ENCODE measurements around the gene SLC22A31.
"Not testable (repeated sequence)": the region's sequence is repeated elsewhere in the genome, so short reads cannot be mapped to it uniquely, and the experiment has no call there.

Gene SLC22A31

DNA sequence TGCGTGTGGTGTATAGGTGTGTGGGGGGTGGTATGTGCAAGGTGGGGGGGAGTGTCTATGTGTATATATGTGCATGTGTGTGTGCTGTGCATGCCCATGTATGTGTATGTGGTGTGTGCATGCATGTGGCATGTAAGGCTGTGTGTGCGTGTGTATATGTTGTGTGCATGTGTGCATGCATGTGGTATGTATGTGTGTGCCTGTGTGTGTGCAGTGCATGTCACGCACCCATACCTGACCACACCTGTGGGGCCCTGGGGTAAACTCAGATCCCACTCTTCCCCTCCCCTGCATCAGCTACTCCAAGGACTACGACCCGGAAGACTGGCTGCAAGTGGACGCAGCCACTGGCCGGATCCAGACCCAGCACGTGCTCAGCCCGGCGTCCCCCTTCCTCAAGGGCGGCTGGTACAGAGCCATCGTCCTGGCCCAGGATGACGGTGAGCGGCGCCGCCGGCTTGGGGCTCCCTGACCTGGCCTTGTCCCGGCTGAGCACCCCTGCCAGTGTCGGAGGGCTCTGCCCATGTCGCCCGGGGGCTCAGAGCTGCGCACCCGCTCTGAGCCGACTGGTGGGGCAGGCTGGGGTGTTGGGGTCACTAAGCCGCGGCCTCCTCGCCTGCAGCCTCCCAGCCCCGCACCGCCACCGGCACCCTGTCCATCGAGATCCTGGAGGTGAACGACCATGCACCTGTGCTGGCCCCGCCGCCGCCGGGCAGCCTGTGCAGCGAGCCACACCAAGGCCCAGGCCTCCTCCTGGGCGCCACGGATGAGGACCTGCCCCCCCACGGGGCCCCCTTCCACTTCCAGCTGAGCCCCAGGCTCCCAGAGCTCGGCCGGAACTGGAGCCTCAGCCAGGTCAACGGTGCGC lies 9.1 kb downstream of the SLC22A31 start:
- no peak overlapping the region for H3K4me2 ChIP-seq (ENCODE audit: low read depth, low read length)
- no peaks in the 10 kb centered on the region for H3K9me3 ChIP-seq (replicated peaks; ENCODE audit: insufficient read depth, low read length)
- no peaks in the 10 kb centered on the region for H3K9me2 ChIP-seq (replicated peaks; ENCODE audit: insufficient read depth, low read length)
- no peaks in the 10 kb centered on the region for H3K4me1 ChIP-seq (ENCODE audit: low read length)
- no peak for TF ChIP-seq EZH2 (optimal IDR thresholded peaks at IDR 0.05; ENCODE audit: low read depth, low read length)
- TF ChIP-seq, protein P1, sequence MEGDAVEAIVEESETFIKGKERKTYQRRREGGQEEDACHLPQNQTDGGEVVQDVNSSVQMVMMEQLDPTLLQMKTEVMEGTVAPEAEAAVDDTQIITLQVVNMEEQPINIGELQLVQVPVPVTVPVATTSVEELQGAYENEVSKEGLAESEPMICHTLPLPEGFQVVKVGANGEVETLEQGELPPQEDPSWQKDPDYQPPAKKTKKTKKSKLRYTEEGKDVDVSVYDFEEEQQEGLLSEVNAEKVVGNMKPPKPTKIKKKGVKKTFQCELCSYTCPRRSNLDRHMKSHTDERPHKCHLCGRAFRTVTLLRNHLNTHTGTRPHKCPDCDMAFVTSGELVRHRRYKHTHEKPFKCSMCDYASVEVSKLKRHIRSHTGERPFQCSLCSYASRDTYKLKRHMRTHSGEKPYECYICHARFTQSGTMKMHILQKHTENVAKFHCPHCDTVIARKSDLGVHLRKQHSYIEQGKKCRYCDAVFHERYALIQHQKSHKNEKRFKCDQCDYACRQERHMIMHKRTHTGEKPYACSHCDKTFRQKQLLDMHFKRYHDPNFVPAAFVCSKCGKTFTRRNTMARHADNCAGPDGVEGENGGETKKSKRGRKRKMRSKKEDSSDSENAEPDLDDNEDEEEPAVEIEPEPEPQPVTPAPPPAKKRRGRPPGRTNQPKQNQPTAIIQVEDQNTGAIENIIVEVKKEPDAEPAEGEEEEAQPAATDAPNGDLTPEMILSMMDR (IDR thresholded peaks at IDR 0.05; ENCODE audit: low read length), result no peak
- no peak for TF ChIP-seq EZH2phosphoT487 (IDR thresholded peaks at IDR 0.05; ENCODE audit: low read length)
- DNase-seq, result no peak
- H3K4me3 ChIP-seq (ENCODE audit: low read length), result no peak overlapping the region
- no peaks in the 10 kb centered on the region for H4K20me1 ChIP-seq (ENCODE audit: insufficient read depth, low read length)
- no peak overlapping the region for H3K9ac ChIP-seq (ENCODE audit: low read length)
- H2AFZ ChIP-seq (ENCODE audit: low read length), result no peak overlapping the region
- H3F3A ChIP-seq (ENCODE audit: insufficient read depth, low read length), result no peaks in the 10 kb centered on the region
- H3K79me2 ChIP-seq (ENCODE audit: low read length), result no peaks in the 10 kb centered on the region
- H3K27me3 ChIP-seq (replicated peaks; ENCODE audit: insufficient read depth, low read length), result no peaks in the 10 kb centered on the region
- H3K36me3 ChIP-seq (replicated peaks; ENCODE audit: insufficient read depth, low read length), result no peaks in the 10 kb centered on the region
- no peak overlapping the region for H3K27ac ChIP-seq (ENCODE audit: low read length)

DNA sequence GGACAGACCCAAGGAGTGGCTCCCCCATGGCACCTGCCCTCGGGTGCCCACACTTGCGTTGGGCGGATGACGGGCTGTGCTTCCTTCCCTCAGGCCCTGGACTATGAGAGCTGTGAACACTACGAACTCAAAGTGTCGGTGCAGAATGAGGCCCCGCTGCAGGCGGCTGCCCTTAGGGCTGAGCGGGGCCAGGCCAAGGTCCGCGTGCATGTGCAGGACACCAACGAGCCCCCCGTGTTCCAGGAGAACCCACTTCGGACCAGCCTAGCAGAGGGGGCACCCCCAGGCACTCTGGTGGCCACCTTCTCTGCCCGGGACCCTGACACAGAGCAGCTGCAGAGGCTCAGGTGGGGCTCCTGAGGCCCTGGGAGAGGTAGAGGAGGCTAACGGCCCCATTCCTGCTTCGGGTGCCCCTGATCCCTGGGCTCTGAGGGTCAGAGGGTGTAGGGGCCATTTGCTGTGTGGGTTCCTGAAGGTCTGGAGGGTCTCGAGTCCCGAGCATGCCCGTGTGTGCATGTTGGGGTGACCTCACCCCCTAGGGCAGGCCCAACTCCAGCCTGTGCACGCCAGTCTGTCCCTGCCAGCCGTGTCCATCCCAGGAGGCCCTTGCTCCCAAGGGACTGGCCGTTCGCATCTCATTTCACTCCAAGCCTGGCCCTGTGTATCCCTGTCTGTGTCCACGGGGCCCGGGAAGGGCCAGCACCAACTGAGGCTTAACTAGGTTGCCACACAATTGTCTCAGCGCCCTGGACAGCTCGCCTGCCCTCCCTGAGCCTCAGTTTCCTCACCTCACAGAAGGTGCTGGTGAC lies 10.0 kb downstream of the SLC22A31 start:
- Histone ChIP-seq H3F3A (ENCODE audit: insufficient read depth, low read length) (no peaks in the 10 kb centered on the region), H4K20me1 (ENCODE audit: insufficient read depth, low read length) (no peaks in the 10 kb centered on the region), H3K79me2 (ENCODE audit: low read length) (no peaks in the 10 kb centered on the region), H3K9me3 (replicated peaks; ENCODE audit: insufficient read depth, low read length) (no peaks in the 10 kb centered on the region), H3K4me3 (ENCODE audit: low read length) (no peak overlapping the region), H3K27me3 (replicated peaks; ENCODE audit: insufficient read depth, low read length) (no peaks in the 10 kb centered on the region), H3K36me3 (replicated peaks; ENCODE audit: insufficient read depth, low read length) (no peaks in the 10 kb centered on the region), H3K4me2 (ENCODE audit: low read depth, low read length) (no peak overlapping the region), H3K27ac (ENCODE audit: low read length) (no peak overlapping the region), H3K9ac (ENCODE audit: low read length) (no peak overlapping the region), H2AFZ (ENCODE audit: low read length) (no peak overlapping the region), H3K4me1 (ENCODE audit: low read length) (no peaks in the 10 kb centered on the region), H3K9me2 (replicated peaks; ENCODE audit: insufficient read depth, low read length) (no peaks in the 10 kb centered on the region)
- TF ChIP-seq EZH2phosphoT487 (IDR thresholded peaks at IDR 0.05; ENCODE audit: low read length), result no peak
- TF ChIP-seq EZH2 (optimal IDR thresholded peaks at IDR 0.05; ENCODE audit: low read depth, low read length), result no peak
- TF ChIP-seq, protein P1 (IDR thresholded peaks at IDR 0.05; ENCODE audit: low read length), result no peak
- DNase-seq, result no peak

DNA sequence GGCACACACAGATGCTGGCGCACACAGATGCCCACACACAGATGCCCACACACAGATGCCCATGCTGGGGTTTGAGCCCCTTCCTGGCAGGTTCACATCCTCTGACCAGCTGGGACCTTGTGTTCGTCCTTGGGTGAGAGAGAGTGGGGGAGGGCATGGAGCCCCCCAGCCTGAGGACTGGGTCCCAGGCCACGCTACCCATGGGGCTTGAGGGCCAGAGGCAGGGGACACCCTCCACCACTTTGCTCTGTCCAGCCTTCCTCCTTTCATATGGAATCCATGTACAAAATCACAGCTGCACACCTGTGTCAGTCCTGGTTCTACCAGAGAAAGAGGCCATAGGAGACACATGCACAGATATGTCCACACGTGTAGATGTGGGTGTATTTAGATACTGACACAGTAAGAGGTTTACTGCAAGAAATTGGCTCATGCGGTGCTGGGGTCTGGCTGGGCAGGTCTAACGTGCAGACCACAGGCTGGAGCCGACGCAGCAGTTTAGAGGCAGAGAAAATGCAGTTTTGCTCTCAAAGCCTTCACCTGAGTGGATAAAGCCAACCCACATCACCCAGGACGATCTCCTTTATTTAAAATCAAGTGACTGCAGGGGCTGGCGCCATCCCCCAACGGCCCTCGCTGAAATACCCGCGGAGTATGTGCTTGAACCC lies 10.8 kb downstream of the SLC22A31 start:
- no peak overlapping the region for H3K4me3 ChIP-seq (ENCODE audit: low read length)
- TF ChIP-seq, protein P1 (IDR thresholded peaks at IDR 0.05; ENCODE audit: low read length), result no peak
- TF ChIP-seq EZH2phosphoT487 (IDR thresholded peaks at IDR 0.05; ENCODE audit: low read length), result no peak
- no peak for TF ChIP-seq EZH2 (optimal IDR thresholded peaks at IDR 0.05; ENCODE audit: low read depth, low read length)
- no peaks in the 10 kb centered on the region for H3K36me3 ChIP-seq (replicated peaks; ENCODE audit: insufficient read depth, low read length)
- H3K4me1 ChIP-seq (ENCODE audit: low read length), result no peaks in the 10 kb centered on the region
- H3K27me3 ChIP-seq (replicated peaks; ENCODE audit: insufficient read depth, low read length), result no peaks in the 10 kb centered on the region
- no peaks in the 10 kb centered on the region for H3K79me2 ChIP-seq (ENCODE audit: low read length)
- H2AFZ ChIP-seq (ENCODE audit: low read length), result no peak overlapping the region
- DNase-seq, result no peak
- H3K9me3 ChIP-seq (replicated peaks; ENCODE audit: insufficient read depth, low read length), result no peaks in the 10 kb centered on the region
- no peaks in the 10 kb centered on the region for H3K9me2 ChIP-seq (replicated peaks; ENCODE audit: insufficient read depth, low read length)
- H3K27ac ChIP-seq (ENCODE audit: low read length), result no peak overlapping the region
- no peaks in the 10 kb centered on the region for H4K20me1 ChIP-seq (ENCODE audit: insufficient read depth, low read length)
- H3F3A ChIP-seq (ENCODE audit: insufficient read depth, low read length), result no peaks in the 10 kb centered on the region
- H3K4me2 ChIP-seq (ENCODE audit: low read depth, low read length), result no peak overlapping the region
- no peak overlapping the region for H3K9ac ChIP-seq (ENCODE audit: low read length)

DNA sequence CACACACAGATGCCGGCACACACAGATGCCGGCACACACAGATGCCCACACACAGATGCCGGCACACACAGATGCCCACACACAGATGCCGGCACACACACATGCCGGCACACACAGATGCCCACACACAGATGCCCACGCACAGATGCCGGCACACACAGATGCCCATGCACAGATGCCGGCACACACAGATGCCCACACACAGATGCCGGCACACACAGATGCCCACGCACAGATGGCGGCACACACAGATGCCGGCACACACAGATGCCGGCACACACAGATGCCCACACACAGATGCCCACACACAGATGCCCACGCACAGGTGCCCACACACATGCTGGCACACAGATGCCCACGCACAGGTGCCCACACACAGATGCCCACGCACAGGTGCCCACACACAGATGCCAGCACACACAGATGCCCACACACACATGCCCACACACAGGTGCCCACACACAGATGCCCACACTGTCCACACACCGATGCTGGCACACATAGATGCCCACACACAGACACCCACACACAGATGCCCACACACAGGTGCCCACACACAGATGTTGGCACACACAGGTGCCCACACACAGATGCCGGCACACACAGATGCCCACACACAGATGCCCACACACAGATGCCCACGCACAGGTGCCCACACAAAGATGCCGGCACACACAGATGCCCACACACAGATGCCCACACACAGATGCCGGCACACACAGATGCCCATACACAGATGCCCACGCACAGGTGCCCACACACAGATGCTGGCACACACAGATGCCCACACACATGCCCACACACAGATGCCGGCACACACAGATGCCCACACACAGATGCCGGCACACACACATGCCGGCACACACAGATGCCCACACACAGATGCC lies 11.6 kb downstream of the SLC22A31 start:
- not testable (repeated sequence) for H3K4me1 ChIP-seq (ENCODE audit: low read length); H3K36me3 ChIP-seq (replicated peaks; ENCODE audit: insufficient read depth, low read length); H4K20me1 ChIP-seq (ENCODE audit: insufficient read depth, low read length); H3K9me2 ChIP-seq (replicated peaks; ENCODE audit: insufficient read depth, low read length); H3K27me3 ChIP-seq (replicated peaks; ENCODE audit: insufficient read depth, low read length); H3F3A ChIP-seq (ENCODE audit: insufficient read depth, low read length); H3K27ac ChIP-seq (ENCODE audit: low read length); H3K4me2 ChIP-seq (ENCODE audit: low read depth, low read length); H3K9me3 ChIP-seq (replicated peaks; ENCODE audit: insufficient read depth, low read length); H2AFZ ChIP-seq (ENCODE audit: low read length); H3K79me2 ChIP-seq (ENCODE audit: low read length); H3K4me3 ChIP-seq (ENCODE audit: low read length); H3K9ac ChIP-seq (ENCODE audit: low read length); DNase-seq

Data from MM.1S (cell line).